Activated B cell treated with CpG ODN at 0.5 μM for 24 hours (primary cell): ENCODE measurements around the gene CDK4. TPM values are rescaled to one million over a fixed set of nuclear protein-coding genes. Genes with fewer than 3 reads are reported as not detected.
"Not testable (repeated sequence)": the region's sequence is repeated elsewhere in the genome, so short reads cannot be mapped to it uniquely, and the experiment has no call there.

Experiments
- ATAC-seq: fragments of 200-7000 bp; cut with Tn5 transposase; one replicate; pipeline ENCODE4 v1.10.0; 2021; ENCODE audit warnings: low read depth, mild to moderate bottlenecking, moderate library complexity
- CTCF ChIA-PET: fragments of 350-600 bp; sonication (Branson Sonifier 250); formaldehyde crosslinking; loops from one replicate; lab custom pipeline; 2021; ENCODE audit warnings: antibody characterized with exemption; lab: Charles Lee
- POLR2A ChIA-PET: fragments of 350-600 bp; sonication (Branson Sonifier 250); formaldehyde crosslinking; loops from one replicate; lab custom pipeline; 2021; ENCODE audit warnings: antibody characterized with exemption; lab: Charles Lee
- DNase-seq: peaks from one replicate; pipeline ENCODE4 v3.0.0; 2022
- H3K27ac Mint-ChIP-seq: one replicate; pipeline ENCODE4 v1.8.0; 2020; ENCODE audit warnings: mixed read lengths
- H3K27me3 Mint-ChIP-seq: one replicate; pipeline ENCODE4 v1.8.0; 2021; ENCODE audit warnings: mixed read lengths
- H3K36me3 Mint-ChIP-seq: one replicate; pipeline ENCODE4 v1.8.0; 2021; ENCODE audit warnings: low read depth, mixed read lengths
- H3K4me1 Mint-ChIP-seq: one replicate; pipeline ENCODE4 v1.8.0; 2021; ENCODE audit warnings: mixed read lengths
- H3K4me3 Mint-ChIP-seq: one replicate; pipeline ENCODE4 v1.8.0; 2020; ENCODE audit warnings: mild to moderate bottlenecking, mixed read lengths
- H3K9me3 Mint-ChIP-seq: one replicate; pipeline ENCODE4 v1.8.0; 2020; ENCODE audit warnings: mixed read lengths
- intact Hi-C: fragments of 100-400 bp; cut with micrococcal nuclease; formaldehyde crosslinking; loops from one replicate; pipeline ENCODE4 v1.15.1; 2024
- total RNA-seq: library from RNA; stranded (reverse); gene quantifications from 2 replicates; pipeline ENCODE4 v1.2.3, GENCODE V29; 2022
- TF ChIP-seq, protein P1 (sequence below): fragments of 200-600 bp; IDR thresholded peaks from one replicate; pipeline ENCODE4 v1.8.0; 2022; ENCODE audit warnings: antibody characterized with exemption, mild to moderate bottlenecking

CDK4 gene
- total RNA-seq, 1 donor from 2014 or later = 95.7 TPM

DNA sequence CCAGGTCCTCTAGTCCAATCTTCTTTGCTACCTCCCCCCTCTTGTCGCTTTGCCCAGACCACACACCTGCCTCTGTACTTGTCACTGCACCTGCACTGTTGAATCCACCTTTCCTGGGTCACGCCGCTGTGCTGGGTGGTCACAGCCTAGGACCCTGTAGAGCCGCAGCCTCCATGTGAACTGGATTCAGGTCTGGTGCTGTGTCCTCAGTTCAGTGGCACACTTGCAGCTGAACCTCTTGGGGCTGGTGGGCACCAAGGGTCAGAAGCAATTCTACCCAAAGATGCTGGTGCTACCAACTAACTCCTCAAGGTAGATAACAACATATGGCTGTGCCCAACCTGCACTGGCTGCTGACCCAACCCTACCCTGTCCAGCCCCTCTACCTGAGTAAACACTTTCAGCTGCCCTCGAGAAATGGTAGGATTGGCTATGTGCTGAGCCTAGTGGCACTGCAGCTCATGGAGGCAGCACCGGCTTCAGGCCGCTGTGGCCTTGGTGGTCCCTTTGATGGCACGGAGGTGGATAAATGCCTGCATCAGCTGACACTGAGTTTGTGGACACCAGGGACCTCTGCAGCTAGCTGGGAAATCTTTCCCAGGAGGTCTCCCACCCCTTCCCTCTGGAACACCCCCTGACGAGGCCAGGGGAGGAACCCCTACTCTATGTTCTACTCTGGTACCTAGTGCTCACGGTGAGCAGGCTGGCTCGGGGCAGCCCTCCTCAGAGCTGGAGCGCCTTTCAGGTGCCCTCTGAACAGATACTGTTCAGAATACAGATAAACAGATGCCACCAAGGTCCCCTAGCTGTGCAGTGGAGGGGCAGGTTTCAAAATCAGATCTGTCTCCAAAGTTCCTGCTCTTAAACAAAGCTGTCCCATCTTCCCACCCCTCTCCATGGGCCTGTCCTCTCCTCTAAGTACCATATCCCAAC lies 27.8 kb downstream of the CDK4 start:
- Mint-ChIP-seq H3K27me3 (no peaks in the 10 kb centered on the region), H3K9me3 (no peaks in the 10 kb centered on the region), H3K27ac (peak overlapping the region; percentile 31), H3K36me3 (peaks cover 55% of the 10 kb centered on the region), H3K4me1 (peaks cover 12% of the 10 kb centered on the region), H3K4me3 (no peak overlapping the region)
- ChIA-PET POLR2A (interaction anchor here (0.7 to 1.7 kb wide), 4 partner anchors 20 to 172 kb away, joined by 3 to 7 read pairs (median 4); partner anchors contain the start of gene TSPAN31), CTCF (no interaction called here)
- ATAC-seq (no peak), DNase-seq (no peak)
- TF ChIP-seq, protein P1, sequence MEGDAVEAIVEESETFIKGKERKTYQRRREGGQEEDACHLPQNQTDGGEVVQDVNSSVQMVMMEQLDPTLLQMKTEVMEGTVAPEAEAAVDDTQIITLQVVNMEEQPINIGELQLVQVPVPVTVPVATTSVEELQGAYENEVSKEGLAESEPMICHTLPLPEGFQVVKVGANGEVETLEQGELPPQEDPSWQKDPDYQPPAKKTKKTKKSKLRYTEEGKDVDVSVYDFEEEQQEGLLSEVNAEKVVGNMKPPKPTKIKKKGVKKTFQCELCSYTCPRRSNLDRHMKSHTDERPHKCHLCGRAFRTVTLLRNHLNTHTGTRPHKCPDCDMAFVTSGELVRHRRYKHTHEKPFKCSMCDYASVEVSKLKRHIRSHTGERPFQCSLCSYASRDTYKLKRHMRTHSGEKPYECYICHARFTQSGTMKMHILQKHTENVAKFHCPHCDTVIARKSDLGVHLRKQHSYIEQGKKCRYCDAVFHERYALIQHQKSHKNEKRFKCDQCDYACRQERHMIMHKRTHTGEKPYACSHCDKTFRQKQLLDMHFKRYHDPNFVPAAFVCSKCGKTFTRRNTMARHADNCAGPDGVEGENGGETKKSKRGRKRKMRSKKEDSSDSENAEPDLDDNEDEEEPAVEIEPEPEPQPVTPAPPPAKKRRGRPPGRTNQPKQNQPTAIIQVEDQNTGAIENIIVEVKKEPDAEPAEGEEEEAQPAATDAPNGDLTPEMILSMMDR = no peak
- intact Hi-C loops = no loop called here

GRCh38 chr12:57723630-57723962 lies 28.5 kb downstream of the CDK4 start:
- Mint-ChIP-seq H3K27me3 (no peaks in the 10 kb centered on the region), H3K4me3 (no peak overlapping the region), H3K9me3 (no peaks in the 10 kb centered on the region), H3K27ac (no peak overlapping the region), H3K4me1 (peaks cover 12% of the 10 kb centered on the region), H3K36me3 (peaks cover 58% of the 10 kb centered on the region)
- TF ChIP-seq, protein P1 = no peak
- ChIA-PET POLR2A (interaction anchor here (1.7 kb wide), 1 partner anchor 33 kb away, joined by 4 read pairs; no protein-coding TSS in a partner anchor), CTCF (no interaction called here)
- ATAC-seq = no peak
- intact Hi-C loops = no loop called here
- no peak for DNase-seq

GRCh38 chr12:57722716-57723629 lies 29.1 kb downstream of the CDK4 start:
- H3K4me1 Mint-ChIP-seq = peaks cover 12% of the 10 kb centered on the region
- POLR2A ChIA-PET = interaction anchor here (0.7 to 1.7 kb wide), 3 partner anchors 10 to 118 kb away, joined by 4 to 7 read pairs (median 5); partner anchors contain the start of gene DTX3
- ATAC-seq (no peak), DNase-seq (no peak)
- H3K4me3 Mint-ChIP-seq = no peak overlapping the region
- CTCF ChIA-PET = no interaction called here
- H3K36me3 Mint-ChIP-seq = peaks cover 60% of the 10 kb centered on the region
- intact Hi-C loops = no loop called here
- no peaks in the 10 kb centered on the region for H3K9me3 Mint-ChIP-seq
- H3K27ac Mint-ChIP-seq = no peak overlapping the region
- TF ChIP-seq, protein P1 = no peak
- H3K27me3 Mint-ChIP-seq = no peaks in the 10 kb centered on the region

DNA sequence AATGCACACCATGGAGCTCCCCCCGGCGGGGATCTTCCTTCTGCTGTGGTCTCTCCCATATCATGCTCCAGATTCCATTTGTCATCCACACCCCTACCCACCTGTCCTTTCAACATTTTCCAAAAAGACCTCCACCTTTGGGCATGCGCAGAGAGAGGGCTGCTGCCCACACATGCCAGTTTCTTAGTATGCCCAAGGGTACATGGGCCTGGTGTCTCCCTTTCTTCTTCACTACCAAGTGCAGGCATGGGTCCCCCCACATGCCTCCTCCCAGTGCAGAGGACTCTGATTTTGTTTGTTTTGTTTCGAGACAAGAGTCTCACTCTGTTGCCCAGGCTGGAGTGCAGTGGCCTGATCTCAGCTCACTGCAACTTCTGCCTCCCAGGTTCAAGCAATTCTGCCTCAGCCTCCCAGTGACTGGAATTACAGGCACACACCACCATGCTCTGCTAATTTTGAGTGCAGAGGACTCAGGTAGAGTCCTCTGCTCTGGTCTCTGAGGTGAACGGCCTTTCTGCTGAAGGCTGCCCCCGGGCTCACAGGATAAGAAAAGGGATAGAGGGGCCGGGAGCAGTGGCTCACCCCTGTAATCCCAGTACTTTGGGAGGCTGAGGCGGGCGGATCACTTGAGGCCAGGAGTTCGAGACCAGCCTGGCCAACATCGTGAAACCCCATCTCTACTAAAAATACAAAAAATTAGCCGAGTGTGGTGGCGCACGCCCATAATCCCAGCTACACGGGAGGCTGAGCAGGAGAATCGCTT lies 30.1 kb downstream of the CDK4 start:
- POLR2A ChIA-PET = interaction anchor here (0.7 to 1.2 kb wide), 2 partner anchors 9 to 117 kb away, joined by 5 to 7 read pairs; partner anchors contain the start of gene DTX3
- intact Hi-C loops = loop anchor here (2.0 kb wide), 1 partner anchor 21 kb away; no protein-coding TSS in a partner anchor
- ATAC-seq, H3K4me3 Mint-ChIP-seq, H3K27me3 Mint-ChIP-seq, CTCF ChIA-PET, H3K27ac Mint-ChIP-seq, DNase-seq, H3K9me3 Mint-ChIP-seq: not testable (repeated sequence)
- H3K36me3 Mint-ChIP-seq = peaks cover 58% of the 10 kb centered on the region
- H3K4me1 Mint-ChIP-seq = peaks cover 12% of the 10 kb centered on the region
